ENCODE data around the gene NUP93. TPM values are rescaled to one million over a fixed set of nuclear protein-coding genes. Genes with fewer than 3 reads are reported as not detected.
"Not testable (repeated sequence)": the region's sequence is repeated elsewhere in the genome, so short reads cannot be mapped to it uniquely, and the experiment has no call there.

NUP93 gene
- total RNA-seq, 1 donor from 2014 or later = 49.4 TPM

GRCh38 chr16:56710181-56710737 lies 19.7 kb upstream of the NUP93 start:
- ATAC-seq (no peak), DNase-seq (no peak)
- intact Hi-C loops (cut with DNase I) = no loop called here
- Histone ChIP-seq H3K27ac (no peak overlapping the region), H3K27me3 (ENCODE audit: low read depth) (no peaks in the 10 kb centered on the region), H3K9me3 (no peaks in the 10 kb centered on the region), H3K4me3 (no peak overlapping the region), H3K4me1 (no peaks in the 10 kb centered on the region), H3K36me3 (no peaks in the 10 kb centered on the region)
- no peak for TF ChIP-seq CTCF (IDR thresholded peaks at IDR 0.05)

- DNase-seq (no peak), ATAC-seq (no peak)
- TF ChIP-seq CTCF (IDR thresholded peaks at IDR 0.05) = no peak
- Histone ChIP-seq H3K4me3 (no peak overlapping the region), H3K27me3 (ENCODE audit: low read depth) (no peaks in the 10 kb centered on the region), H3K36me3 (no peaks in the 10 kb centered on the region), H3K27ac (no peak overlapping the region), H3K9me3 (no peaks in the 10 kb centered on the region), H3K4me1 (no peaks in the 10 kb centered on the region)
- intact Hi-C loops (cut with DNase I) = no loop called here
Measured at GRCh38 chr16:56711862-56712261, 18.1 kb upstream of the NUP93 start.

GRCh38 chr16:56713794-56714193 lies 16.1 kb upstream of the NUP93 start:
- no peaks in the 10 kb centered on the region for H3K9me3 ChIP-seq
- no peak overlapping the region for H3K4me3 ChIP-seq
- ATAC-seq (no peak), DNase-seq (no peak)
- no peaks in the 10 kb centered on the region for H3K27me3 ChIP-seq (ENCODE audit: low read depth)
- no peaks in the 10 kb centered on the region for H3K4me1 ChIP-seq
- TF ChIP-seq CTCF (IDR thresholded peaks at IDR 0.05) = no peak
- H3K27ac ChIP-seq = no peak overlapping the region
- intact Hi-C loops (cut with DNase I) = no loop called here
- no peaks in the 10 kb centered on the region for H3K36me3 ChIP-seq

GRCh38 chr16:56715126-56715525 lies 14.8 kb upstream of the NUP93 start:
- no peak overlapping the region for H3K4me3 ChIP-seq
- H3K4me1 ChIP-seq = no peaks in the 10 kb centered on the region
- no peaks in the 10 kb centered on the region for H3K27me3 ChIP-seq (ENCODE audit: low read depth)
- H3K36me3 ChIP-seq = no peaks in the 10 kb centered on the region
- no peak for ATAC-seq
- intact Hi-C loops (cut with DNase I) = no loop called here
- DNase-seq = no peak
- H3K27ac ChIP-seq = no peak overlapping the region
- TF ChIP-seq CTCF (IDR thresholded peaks at IDR 0.05) = no peak
- no peaks in the 10 kb centered on the region for H3K9me3 ChIP-seq

GRCh38 chr16:56716761-56717160 lies 13.2 kb upstream of the NUP93 start:
- H3K27me3 ChIP-seq (ENCODE audit: low read depth) = no peaks in the 10 kb centered on the region
- no peak for DNase-seq
- no peak for ATAC-seq
- TF ChIP-seq CTCF (IDR thresholded peaks at IDR 0.05) = no peak
- H3K4me1 ChIP-seq = no peaks in the 10 kb centered on the region
- no peak overlapping the region for H3K27ac ChIP-seq
- intact Hi-C loops (cut with DNase I) = no loop called here
- H3K36me3 ChIP-seq = no peaks in the 10 kb centered on the region
- H3K9me3 ChIP-seq = no peaks in the 10 kb centered on the region
- no peak overlapping the region for H3K4me3 ChIP-seq

GRCh38 chr16:56717532-56717931 lies 12.4 kb upstream of the NUP93 start:
- H3K4me1 ChIP-seq; ATAC-seq; H3K36me3 ChIP-seq; H3K27ac ChIP-seq; intact Hi-C loops (cut with DNase I); H3K9me3 ChIP-seq; H3K4me3 ChIP-seq; DNase-seq; H3K27me3 ChIP-seq (ENCODE audit: low read depth): not testable (repeated sequence)

Data from lower lobe of right lung (tissue), 2 donors.